OCI-LY1 (cell line): ENCODE measurements around the gene TRRAP.

Experiments used
- CTCF ChIP-seq: fragments of 200-600 bp; sonication (generic), shearing (Covaris generic); IDR thresholded peaks from 2 replicates; pipeline ENCODE4 v1.5.1; 2017; ENCODE audit warnings: mild to moderate bottlenecking, antibody characterized with exemption, low read length, moderate library complexity, mixed read lengths
- EZH2 ChIP-seq: fragments of 200-600 bp; sonication (generic), shearing (Covaris generic); IDR thresholded peaks from 2 replicates; pipeline ENCODE4 v1.8.0; 2017; ENCODE audit warnings: borderline replicate concordance, mixed run types, mild to moderate bottlenecking, antibody characterized with exemption, low read length, moderate library complexity, mixed read lengths

GRCh38 chr7:99016196-99016595, 137.9 kb downstream of the TRRAP start:
- TF ChIP-seq CTCF (no peak), EZH2 (no peak)
